Glutamatergic neuron (in vitro differentiated cells): ENCODE measurements around the gene MAPK1. TPM values are rescaled to one million over a fixed set of nuclear protein-coding genes. Genes with fewer than 3 reads are reported as not detected.
"Not testable (repeated sequence)": the region's sequence is repeated elsewhere in the genome, so short reads cannot be mapped to it uniquely, and the experiment has no call there.

Experiments used
- DNase-seq: peaks from one replicate; pipeline ENCODE4 v3.0.0; 2022
- H3K27ac Mint-ChIP-seq: one replicate; pipeline ENCODE4 v1.8.0; 2020; ENCODE audit warnings: mild to moderate bottlenecking, mixed read lengths, inconsistent platforms; ENCODE audit not compliant: unreplicated experiment
- H3K27me3 Mint-ChIP-seq: one replicate; pipeline ENCODE4 v1.8.0; 2020; ENCODE audit warnings: mild to moderate bottlenecking, moderate library complexity, mixed read lengths, inconsistent platforms; ENCODE audit not compliant: unreplicated experiment
- H3K36me3 Mint-ChIP-seq: one replicate; pipeline ENCODE4 v1.8.0; 2020; ENCODE audit warnings: mild to moderate bottlenecking, mixed read lengths, inconsistent platforms; ENCODE audit not compliant: unreplicated experiment
- H3K4me1 Mint-ChIP-seq: one replicate; pipeline ENCODE4 v1.8.0; 2020; ENCODE audit warnings: mild to moderate bottlenecking, low read depth, mixed read lengths, inconsistent platforms; ENCODE audit not compliant: unreplicated experiment
- H3K4me3 Mint-ChIP-seq: one replicate; pipeline ENCODE4 v1.8.0; 2020; ENCODE audit warnings: mild to moderate bottlenecking, mixed read lengths, inconsistent platforms; ENCODE audit not compliant: unreplicated experiment
- H3K9me3 Mint-ChIP-seq: one replicate; pipeline ENCODE4 v1.8.0; 2020; ENCODE audit warnings: mild to moderate bottlenecking, moderate library complexity, mixed read lengths, inconsistent platforms; ENCODE audit not compliant: unreplicated experiment
- total RNA-seq: library from RNA; stranded (reverse); fragmentation: NEBNext Ultra II Directional; extraction: Animal tissue kit (Norgen Biotek cat#: 25700); gene quantifications from one replicate; pipeline ENCODE4 v1.2.1, GENCODE V29; 2021; ENCODE audit not compliant: unreplicated experiment
- TF ChIP-seq, protein P1 (sequence below): fragments of 200-600 bp; sonication (generic); IDR thresholded peaks from one replicate; pipeline ENCODE4 v1.5.0; 2021; ENCODE audit not compliant: partially characterized antibody, unreplicated experiment

Gene MAPK1
- total RNA-seq, 1 donor from 2014 or later, result 148 TPM

DNA sequence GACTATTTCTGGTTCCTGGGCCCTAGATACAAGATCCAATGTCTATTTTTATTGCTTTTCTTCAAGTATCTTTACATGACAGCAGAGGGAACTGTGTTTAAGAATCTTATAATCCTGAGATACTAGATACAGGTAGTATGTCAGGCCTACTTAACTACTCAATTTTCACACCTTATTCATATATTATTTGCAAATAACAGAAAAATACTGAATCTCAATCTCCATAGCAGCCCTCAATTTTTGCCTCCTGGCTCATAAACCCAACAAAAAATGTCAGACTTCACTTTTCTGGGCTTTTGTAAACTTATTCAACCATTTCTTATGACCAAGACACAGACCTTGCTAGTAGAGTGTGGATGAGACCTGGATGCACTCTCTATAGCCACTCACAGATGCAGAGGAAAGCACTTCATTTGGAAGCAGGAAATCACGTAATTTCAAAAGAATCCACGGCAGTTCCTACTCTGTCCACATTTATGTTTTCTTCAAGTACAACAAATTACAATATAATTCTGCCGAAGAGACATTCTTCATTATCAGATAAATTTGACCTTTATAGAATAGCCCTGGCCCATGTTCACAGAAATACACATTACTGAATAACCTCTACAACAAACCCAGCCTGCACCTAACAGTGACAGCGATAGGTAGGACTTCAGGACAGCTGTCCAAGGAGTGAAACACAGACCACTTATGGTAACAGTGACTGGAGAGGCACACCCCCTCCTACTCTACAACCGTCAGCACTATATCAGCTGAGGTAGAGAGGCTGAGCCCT lies 69.8 kb downstream of the MAPK1 start:
- Mint-ChIP-seq H3K4me3 (no peak overlapping the region), H3K27ac (no peak overlapping the region), H3K27me3 (peaks cover 2% of the 10 kb centered on the region), H3K9me3 (peaks cover 5% of the 10 kb centered on the region), H3K36me3 (peaks cover 17% of the 10 kb centered on the region), H3K4me1 (no peaks in the 10 kb centered on the region)
- DNase-seq, result no peak
- TF ChIP-seq, protein P1, sequence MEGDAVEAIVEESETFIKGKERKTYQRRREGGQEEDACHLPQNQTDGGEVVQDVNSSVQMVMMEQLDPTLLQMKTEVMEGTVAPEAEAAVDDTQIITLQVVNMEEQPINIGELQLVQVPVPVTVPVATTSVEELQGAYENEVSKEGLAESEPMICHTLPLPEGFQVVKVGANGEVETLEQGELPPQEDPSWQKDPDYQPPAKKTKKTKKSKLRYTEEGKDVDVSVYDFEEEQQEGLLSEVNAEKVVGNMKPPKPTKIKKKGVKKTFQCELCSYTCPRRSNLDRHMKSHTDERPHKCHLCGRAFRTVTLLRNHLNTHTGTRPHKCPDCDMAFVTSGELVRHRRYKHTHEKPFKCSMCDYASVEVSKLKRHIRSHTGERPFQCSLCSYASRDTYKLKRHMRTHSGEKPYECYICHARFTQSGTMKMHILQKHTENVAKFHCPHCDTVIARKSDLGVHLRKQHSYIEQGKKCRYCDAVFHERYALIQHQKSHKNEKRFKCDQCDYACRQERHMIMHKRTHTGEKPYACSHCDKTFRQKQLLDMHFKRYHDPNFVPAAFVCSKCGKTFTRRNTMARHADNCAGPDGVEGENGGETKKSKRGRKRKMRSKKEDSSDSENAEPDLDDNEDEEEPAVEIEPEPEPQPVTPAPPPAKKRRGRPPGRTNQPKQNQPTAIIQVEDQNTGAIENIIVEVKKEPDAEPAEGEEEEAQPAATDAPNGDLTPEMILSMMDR, result no peak

DNA sequence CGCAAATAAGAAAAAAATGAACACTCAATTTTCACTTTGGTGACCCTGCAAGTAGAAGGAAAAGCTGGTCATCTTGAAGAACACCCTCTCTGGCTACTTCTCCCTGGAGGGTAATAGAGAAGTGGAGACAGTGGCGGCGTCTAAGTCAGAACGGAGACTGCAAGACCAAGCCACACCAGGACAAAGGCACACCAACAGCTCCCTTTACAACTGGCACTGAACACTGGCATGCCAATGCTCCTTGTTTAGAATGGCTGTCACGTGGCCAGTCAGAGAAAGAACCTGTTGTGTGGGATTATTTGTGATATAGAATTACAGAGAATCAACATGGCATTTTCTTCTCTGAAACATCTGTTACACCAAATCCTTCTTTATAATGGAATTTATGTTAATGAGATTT lies 70.6 kb downstream of the MAPK1 start:
- no peak overlapping the region for H3K27ac Mint-ChIP-seq
- DNase-seq, result no peak

DNA sequence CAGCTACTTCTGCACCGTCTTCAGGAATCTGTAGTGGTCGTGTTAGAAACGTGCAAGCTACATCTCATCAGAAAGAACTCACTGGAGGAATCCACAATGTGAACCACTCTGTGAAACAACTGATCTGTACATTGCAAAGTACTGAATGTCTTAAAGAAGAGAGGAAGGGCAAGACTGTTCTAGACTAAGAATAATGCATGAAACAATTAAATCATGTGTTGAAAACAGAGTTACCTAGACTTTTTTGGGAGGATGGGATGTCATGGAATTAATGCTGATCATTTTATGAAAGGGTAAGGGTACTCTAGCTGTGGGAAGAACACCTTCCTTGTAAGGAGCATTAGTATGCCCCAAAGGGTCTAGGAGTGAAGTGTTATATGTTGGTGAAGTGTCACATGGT lies 71.2 kb downstream of the MAPK1 start:
- Mint-ChIP-seq H3K36me3 (peaks cover 6% of the 10 kb centered on the region), H3K9me3 (peaks cover 2% of the 10 kb centered on the region), H3K27ac (no peak overlapping the region), H3K4me1 (no peaks in the 10 kb centered on the region), H3K4me3 (no peak overlapping the region), H3K27me3 (peaks cover 2% of the 10 kb centered on the region)
- no peak for DNase-seq
- TF ChIP-seq, protein P1, result no peak

More for the DNA sequence above, 70.6 kb downstream of the MAPK1 start:
- H3K4me3 Mint-ChIP-seq, result no peak overlapping the region
- no peaks in the 10 kb centered on the region for H3K4me1 Mint-ChIP-seq
- H3K27me3 Mint-ChIP-seq, result peaks cover 2% of the 10 kb centered on the region
- peaks cover 2% of the 10 kb centered on the region for H3K9me3 Mint-ChIP-seq
- TF ChIP-seq, protein P1, result no peak
- peaks cover 11% of the 10 kb centered on the region for H3K36me3 Mint-ChIP-seq

DNA sequence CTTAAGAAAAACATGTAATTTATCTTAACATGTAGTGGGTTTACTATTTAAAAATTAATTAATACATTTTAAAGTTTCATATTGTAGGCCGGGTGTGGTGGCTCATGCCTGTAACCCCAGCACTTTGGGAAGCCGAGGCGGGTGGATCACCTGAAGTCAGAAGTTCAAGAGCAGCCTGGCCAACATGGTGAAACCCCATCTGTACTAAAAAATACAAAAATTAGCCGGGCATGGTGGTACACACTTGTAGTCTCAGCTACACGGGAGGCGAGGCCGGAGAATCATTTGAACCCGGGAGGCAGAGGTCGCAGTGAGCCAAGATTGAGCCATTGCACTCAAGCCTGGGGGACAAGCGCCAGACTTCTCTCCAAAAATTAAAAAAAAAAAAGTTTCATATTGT lies 73.7 kb downstream of the MAPK1 start:
- H3K27ac Mint-ChIP-seq, H3K27me3 Mint-ChIP-seq, H3K36me3 Mint-ChIP-seq, H3K4me1 Mint-ChIP-seq, H3K9me3 Mint-ChIP-seq, DNase-seq, H3K4me3 Mint-ChIP-seq: not testable (repeated sequence)

DNA sequence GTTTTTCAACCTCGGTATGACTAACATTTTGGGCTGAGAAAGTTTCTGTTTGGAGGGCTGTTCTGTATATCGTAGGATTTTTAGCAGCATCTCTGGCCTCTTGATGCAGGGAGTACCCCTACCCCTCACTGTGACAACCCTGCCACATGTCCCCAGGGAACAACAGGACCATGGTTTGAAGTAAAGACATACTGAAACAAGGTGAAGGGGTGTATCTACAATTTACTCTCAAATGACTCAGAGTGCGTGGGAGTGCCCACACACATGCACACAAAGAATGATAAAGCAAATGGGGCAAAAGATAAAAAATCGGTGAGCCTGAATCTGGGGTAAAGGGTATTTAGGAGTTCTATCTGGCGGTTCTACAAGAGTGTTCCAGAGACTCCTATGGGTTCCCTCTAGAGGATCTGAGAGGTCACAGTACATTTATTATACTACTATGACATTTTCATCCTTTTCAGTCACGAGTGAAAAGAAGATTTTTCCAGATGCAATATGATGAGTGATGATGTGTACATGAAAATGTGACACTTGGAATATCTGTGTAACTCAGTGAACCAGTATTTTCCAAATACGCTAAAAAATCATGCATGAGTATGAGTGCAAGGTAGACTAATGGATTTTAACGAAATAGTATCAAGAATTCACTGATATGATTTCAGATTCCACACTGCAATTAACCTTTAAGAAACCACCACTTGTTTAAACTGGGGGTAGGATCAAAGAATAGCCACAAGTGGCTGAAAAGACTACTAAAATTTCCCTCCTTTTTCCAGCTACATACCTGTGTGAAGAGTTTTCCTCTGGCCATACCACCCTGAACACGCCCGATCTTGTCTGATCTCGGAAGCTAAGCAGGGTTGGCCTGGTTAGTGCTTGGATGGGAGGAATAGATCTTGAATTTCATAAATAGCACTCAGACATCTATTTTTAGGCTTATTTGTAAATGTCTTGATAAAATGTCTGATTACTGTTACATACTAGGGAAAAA lies 75.5 kb downstream of the MAPK1 start:
- Mint-ChIP-seq H3K4me3 (no peak overlapping the region), H3K36me3 (peaks cover 6% of the 10 kb centered on the region), H3K27ac (no peak overlapping the region), H3K9me3 (peaks cover 2% of the 10 kb centered on the region), H3K4me1 (no peaks in the 10 kb centered on the region), H3K27me3 (peaks cover 2% of the 10 kb centered on the region)
- TF ChIP-seq, protein P1, result no peak
- DNase-seq, result no peak

DNA sequence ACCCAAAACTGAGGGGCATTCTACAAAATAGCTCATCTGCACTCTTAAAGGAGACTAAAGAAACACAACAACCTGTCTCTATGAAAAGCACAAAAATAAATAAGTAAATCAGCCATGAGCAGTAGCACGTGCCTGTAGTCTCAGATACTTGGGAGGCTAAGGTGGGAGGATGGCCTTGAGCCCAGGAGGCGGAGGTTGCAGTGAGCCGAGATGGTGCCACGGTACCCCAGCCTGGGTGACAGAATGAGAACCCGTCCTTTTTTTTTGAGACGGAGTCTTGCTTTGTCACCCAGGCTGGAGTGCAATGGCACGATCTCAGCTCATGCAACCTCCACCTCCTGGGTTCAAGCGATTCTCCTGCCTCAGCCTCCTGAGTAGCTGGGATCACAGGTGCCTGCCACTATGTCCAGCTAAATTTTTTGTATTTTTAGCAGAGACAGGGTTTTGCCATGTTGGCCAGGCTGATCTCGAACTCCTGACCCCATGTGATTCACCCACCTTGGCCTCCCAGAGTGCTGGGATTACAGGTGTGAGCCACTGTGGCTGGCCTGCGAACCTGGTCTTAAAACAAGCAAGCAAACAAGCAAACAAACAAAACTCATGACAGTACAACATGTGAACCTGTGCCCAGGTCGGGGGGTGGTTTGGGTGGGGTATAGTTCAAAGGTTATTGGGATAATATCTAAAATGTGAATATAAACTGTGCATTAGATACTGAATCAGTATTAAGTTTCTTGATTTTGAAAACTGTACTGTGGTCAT lies 76.4 kb downstream of the MAPK1 start:
- not testable (repeated sequence) for H3K27ac Mint-ChIP-seq, H3K9me3 Mint-ChIP-seq, H3K4me1 Mint-ChIP-seq, DNase-seq, H3K4me3 Mint-ChIP-seq, H3K27me3 Mint-ChIP-seq, H3K36me3 Mint-ChIP-seq
